Measurements from ENCODE around the gene CTSF. TPM values are rescaled to one million over a fixed set of nuclear protein-coding genes. Genes with fewer than 3 reads are reported as not detected.

The CTSF gene
- 24.3 and 28.1 TPM in 2 replicates for polyA plus RNA-seq (2011; rRNA removed)
- 8.9 and 9.9 TPM in 2 replicates for polyA minus RNA-seq (2011; rRNA and poly(A)+ RNA removed)

- ChIA-PET POLR2A (interaction anchor here (0.5 to 1.2 kb wide), 7 partner anchors 22 to 116 kb away, joined by 3 to 6 read pairs (median 4); partner anchors contain the start of genes ACTN3, RBM14, RBM4 and ZDHHC24), CTCF (interaction anchor here (0.6 to 2.0 kb wide), 5 partner anchors 9 to 267 kb away, joined by 3 to 10 read pairs (median 3); no protein-coding TSS in a partner anchor)
- H3K9me3 ChIP-seq (ENCODE audit: control insufficient read depth, insufficient read depth, low read length): no peaks in the 10 kb centered on the region
- no peak for TF ChIP-seq CTCF (IDR thresholded peaks at IDR 0.05; ENCODE audit: low read depth, low read length)
- H3K27ac ChIP-seq (ENCODE audit: low read depth, low read length): no peak within 1 kb of the TSS
- peaks cover 4% of the 10 kb centered on the region for H3K27me3 ChIP-seq (ENCODE audit: control insufficient read depth, insufficient read depth, low read length)
- peak within 1 kb of the TSS; percentile 56 for H3K4me3 ChIP-seq (ENCODE audit: low read depth, low read length)
- peak; percentile 24 for DNase-seq (ENCODE audit: low read depth, low spot score)
Measured at GRCh38 chr11:66568124-66568916, at the start of gene CTSF. TSS of gene CTSF (minus strand) at chr11:66568606. CDS start at chr11:66568486, 120 bp downstream.

DNA sequence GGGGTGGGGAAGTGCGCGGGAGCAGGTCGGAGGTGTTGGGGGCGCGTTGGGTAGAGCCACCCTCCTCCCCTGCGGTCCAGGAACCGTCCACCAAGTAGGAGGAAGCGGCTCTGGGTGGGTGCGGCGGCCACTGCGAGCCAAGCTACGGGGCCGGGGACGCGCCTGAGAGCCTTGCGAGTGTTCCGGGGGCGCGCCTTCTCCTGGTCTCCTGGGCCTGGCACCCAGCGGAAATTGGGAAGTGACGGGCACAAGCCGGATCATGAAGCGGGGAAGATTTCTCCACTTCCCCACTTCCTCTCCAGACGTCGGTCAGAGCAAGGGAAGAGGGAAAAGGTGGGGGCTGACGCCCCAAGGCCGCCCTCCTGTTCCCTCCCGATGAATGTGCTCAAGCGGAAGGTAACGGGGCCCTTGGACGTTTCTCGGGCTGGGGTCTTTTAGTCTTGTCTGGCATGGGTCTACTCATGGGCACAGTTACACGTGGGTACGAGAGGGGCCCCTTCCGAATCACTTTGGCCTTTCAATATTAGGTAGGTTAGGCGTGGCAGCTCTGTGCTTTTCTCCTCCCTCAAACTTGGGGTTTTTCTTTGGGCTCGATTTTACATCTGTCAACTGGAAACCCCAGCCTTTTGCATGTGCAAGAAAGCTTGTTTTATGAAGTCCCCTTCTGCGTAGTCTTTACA is 48.9 kb upstream of the CTSF start:
- Histone ChIP-seq H3K27ac (ENCODE audit: low read depth, low read length) (peak overlapping the region; percentile 89), H3K27me3 (ENCODE audit: control insufficient read depth, insufficient read depth, low read length) (no peaks in the 10 kb centered on the region), H3K9me3 (ENCODE audit: control insufficient read depth, insufficient read depth, low read length) (0 out of 2 replicates have a peak, but pooled peaks cover 4% of the 10 kb centered on the region), H3K4me3 (ENCODE audit: low read depth, low read length) (peak overlapping the region; percentile 95)
- POLR2A ChIA-PET: interaction anchor here (0.6 to 4.6 kb wide), 14 partner anchors 10 to 183 kb away, joined by 3 to 61 read pairs (median 4); partner anchors contain the start of genes ACTN3, CCDC87, CCS and CTSF
- DNase-seq (ENCODE audit: low read depth, low spot score): no peak
- no peak for TF ChIP-seq CTCF (IDR thresholded peaks at IDR 0.05; ENCODE audit: low read depth, low read length)
- CTCF ChIA-PET: interaction anchor here (0.8 kb wide), 1 partner anchor 62 kb away, joined by 3 read pairs; no protein-coding TSS in a partner anchor

- CTCF ChIA-PET: interaction anchor here (0.5 to 0.7 kb wide), 2 partner anchors 37 to 68 kb away, joined by 3 to 4 read pairs; no protein-coding TSS in a partner anchor
- POLR2A ChIA-PET: interaction anchor here (0.6 to 4.6 kb wide), 21 partner anchors 8 to 728 kb away, joined by 3 to 61 read pairs (median 4); partner anchors contain the start of genes ACTN3, CCDC87, CCS and CTSF
Measured at GRCh38 chr11:66616379-66617154, 48.2 kb upstream of the CTSF start, which contains the start of gene RBM14. TSS of gene RBM14 (plus strand) at chr11:66616630. CDS start at chr11:66616721, 91 bp downstream.

GRCh38 chr11:66614073-66614472 is 45.7 kb upstream of the CTSF start:
- no peak overlapping the region for H3K4me3 ChIP-seq (ENCODE audit: low read depth, low read length)
- ChIA-PET CTCF (no interaction called here), POLR2A (no interaction called here)
- TF ChIP-seq CTCF (IDR thresholded peaks at IDR 0.05; ENCODE audit: low read depth, low read length): no peak
- H3K27ac ChIP-seq (ENCODE audit: low read depth, low read length): no peak overlapping the region
- no peaks in the 10 kb centered on the region for H3K27me3 ChIP-seq (ENCODE audit: control insufficient read depth, insufficient read depth, low read length)
- no peak for DNase-seq (ENCODE audit: low read depth, low spot score)
- 0 out of 2 replicates have a peak, but pooled peaks cover 4% of the 10 kb centered on the region for H3K9me3 ChIP-seq (ENCODE audit: control insufficient read depth, insufficient read depth, low read length)

More at GRCh38 chr11:66616379-66617154, 48.2 kb upstream of the CTSF start, which contains the start of gene RBM14:
- H3K4me3 ChIP-seq (ENCODE audit: low read depth, low read length): peak within 1 kb of the TSS; percentile 95
- H3K27ac ChIP-seq (ENCODE audit: low read depth, low read length): peak within 1 kb of the TSS; percentile 93
- H3K27me3 ChIP-seq (ENCODE audit: control insufficient read depth, insufficient read depth, low read length): no peaks in the 10 kb centered on the region
- no peak for TF ChIP-seq CTCF (IDR thresholded peaks at IDR 0.05; ENCODE audit: low read depth, low read length)
- 0 out of 2 replicates have a peak, but pooled peaks cover 4% of the 10 kb centered on the region for H3K9me3 ChIP-seq (ENCODE audit: control insufficient read depth, insufficient read depth, low read length)
- peak; percentile 96 for DNase-seq (ENCODE audit: low read depth, low spot score)
